ENCODE measurements around the gene ST6GALNAC3.

Gene ST6GALNAC3

GRCh38 chr1:76492752-76493430 lies 418.3 kb downstream of the ST6GALNAC3 start:
- no peak for FAIRE-seq
- DNase-seq (ENCODE audit: low spot score), result no peak

GRCh38 chr1:76494807-76495206 lies 420.3 kb downstream of the ST6GALNAC3 start:
- FAIRE-seq (no peak), DNase-seq (ENCODE audit: low spot score) (no peak)

DNA sequence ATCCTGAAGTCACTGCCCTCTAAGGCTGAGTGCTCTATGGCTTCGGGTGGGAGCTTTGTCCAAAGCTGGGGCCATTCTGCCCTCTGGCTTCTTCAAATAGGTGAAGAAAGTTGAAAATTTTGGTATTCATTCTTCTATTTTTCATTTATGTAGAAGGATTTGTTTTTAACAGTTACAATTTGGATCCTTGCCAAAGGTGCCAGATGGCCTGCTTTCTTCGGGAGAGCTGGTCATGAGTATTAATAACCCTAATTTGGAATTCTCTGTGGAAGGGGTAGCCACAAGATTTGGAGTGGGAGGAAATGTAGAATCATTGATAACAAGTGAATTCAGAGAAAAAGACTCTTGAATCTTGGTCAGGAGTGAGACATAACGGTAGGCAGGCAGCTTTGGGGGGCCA lies 422.3 kb downstream of the ST6GALNAC3 start:
- no peak for FAIRE-seq
- DNase-seq (ENCODE audit: low spot score), result no peak

- FAIRE-seq, result no peak
- no peak for DNase-seq (ENCODE audit: low spot score)
Measured at GRCh38 chr1:76500116-76500515, 425.6 kb downstream of the ST6GALNAC3 start.

GRCh38 chr1:76501136-76501535 lies 426.6 kb downstream of the ST6GALNAC3 start:
- DNase-seq (ENCODE audit: low spot score) (no peak), FAIRE-seq (no peak)

GRCh38 chr1:76501586-76502219 lies 427.2 kb downstream of the ST6GALNAC3 start:
- no peak for FAIRE-seq

DNA sequence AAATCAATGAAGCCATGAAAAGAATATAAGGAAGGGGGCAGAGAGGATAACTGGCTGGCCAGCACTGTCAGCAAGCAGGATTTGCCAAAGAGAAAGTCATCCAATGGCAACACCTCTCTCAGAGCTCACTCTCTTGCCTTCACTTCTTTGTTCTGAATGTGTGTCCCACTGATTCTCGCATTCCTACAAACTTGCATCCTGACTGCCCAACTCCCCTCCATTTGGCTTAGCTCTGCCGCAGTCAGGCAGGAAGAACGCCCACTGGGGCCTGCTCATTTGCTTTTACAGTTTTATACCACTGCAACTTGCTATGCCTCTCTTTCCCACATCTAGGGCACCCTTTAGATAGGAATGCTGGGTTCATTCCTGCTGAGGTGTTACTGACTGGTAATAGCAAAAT lies 428.6 kb downstream of the ST6GALNAC3 start:
- no peak for DNase-seq (ENCODE audit: low spot score)
- FAIRE-seq, result no peak

More at GRCh38 chr1:76501586-76502219, 427.2 kb downstream of the ST6GALNAC3 start:
- no peak for DNase-seq (ENCODE audit: low spot score)

GRCh38 chr1:76503736-76504135 lies 429.2 kb downstream of the ST6GALNAC3 start:
- DNase-seq (ENCODE audit: low spot score) (no peak), FAIRE-seq (no peak)

DNA sequence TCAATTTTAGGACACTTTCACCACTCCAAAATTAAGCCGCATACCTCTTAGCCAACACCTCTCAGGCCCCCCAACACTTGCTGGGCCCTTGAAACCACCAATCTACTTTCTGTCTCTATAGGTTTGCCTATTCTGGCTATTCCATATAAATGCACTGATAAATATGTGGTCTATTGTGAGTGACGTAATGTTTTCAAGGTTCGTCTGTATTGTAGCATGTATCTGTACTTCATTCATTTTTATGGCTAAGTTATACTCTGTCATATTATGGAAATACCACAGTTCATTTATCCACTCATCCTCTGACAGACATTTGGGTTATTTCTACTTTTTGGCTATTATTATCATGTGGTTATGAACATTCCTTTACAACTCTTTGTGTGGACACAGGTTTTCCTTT lies 432.8 kb downstream of the ST6GALNAC3 start:
- DNase-seq (ENCODE audit: low spot score) (no peak), FAIRE-seq (no peak)

DNA sequence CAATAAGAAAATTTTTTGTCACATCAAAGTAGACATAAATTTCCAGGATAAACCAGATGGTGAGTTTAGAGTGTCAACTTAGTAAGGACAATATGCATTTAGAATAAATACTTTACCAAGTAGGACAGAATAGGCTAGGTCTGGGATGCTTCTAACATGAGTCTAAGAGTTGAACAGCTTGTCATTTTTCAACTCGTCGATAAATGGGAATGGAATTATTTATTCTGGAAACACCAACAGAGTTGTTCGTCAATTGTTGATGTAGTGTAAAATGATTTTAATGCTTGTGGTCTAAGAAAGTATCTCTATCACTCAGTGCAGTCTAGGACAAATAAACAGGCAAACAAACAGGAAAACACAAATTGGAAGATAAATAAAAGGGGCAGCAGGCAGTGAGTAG lies 434.3 kb downstream of the ST6GALNAC3 start:
- no peak for FAIRE-seq
- DNase-seq (ENCODE audit: low spot score), result no peak

GRCh38 chr1:76510672-76511557 lies 436.4 kb downstream of the ST6GALNAC3 start:
- FAIRE-seq (no peak), DNase-seq (ENCODE audit: low spot score) (no peak)

GRCh38 chr1:76511558-76512179 lies 437.1 kb downstream of the ST6GALNAC3 start:
- no peak for DNase-seq (ENCODE audit: low spot score)
- FAIRE-seq, result no peak

DNA sequence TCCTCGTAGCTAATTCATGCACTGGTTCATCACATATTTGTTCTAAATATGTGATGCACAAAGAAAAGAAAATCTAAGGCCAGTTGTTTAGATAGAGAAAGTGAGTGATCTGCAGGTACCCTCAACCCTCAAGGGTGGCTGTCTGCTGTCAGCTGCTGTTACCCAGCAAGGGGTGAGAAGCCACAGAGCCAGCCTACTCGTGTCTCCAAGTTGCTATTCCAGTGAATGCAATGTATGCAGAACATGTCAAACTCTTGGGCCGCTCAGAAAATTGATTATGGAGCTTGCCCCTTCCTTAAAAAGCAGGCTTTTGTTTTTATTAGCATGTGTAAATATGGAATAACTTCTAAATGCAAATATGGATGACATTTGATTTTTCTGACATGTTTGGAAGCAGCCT lies 456.4 kb downstream of the ST6GALNAC3 start:
- DNase-seq (ENCODE audit: low spot score) (no peak), FAIRE-seq (no peak)

- DNase-seq (ENCODE audit: low spot score), result no peak
- FAIRE-seq, result no peak
Measured at GRCh38 chr1:76541618-76542017, 467.1 kb downstream of the ST6GALNAC3 start.

- FAIRE-seq (no peak), DNase-seq (ENCODE audit: low spot score) (no peak)
Measured at GRCh38 chr1:76542359-76542758, 467.8 kb downstream of the ST6GALNAC3 start.

GRCh38 chr1:76543495-76543894 lies 468.9 kb downstream of the ST6GALNAC3 start:
- FAIRE-seq, result no peak
- no peak for DNase-seq (ENCODE audit: low spot score)

DNA sequence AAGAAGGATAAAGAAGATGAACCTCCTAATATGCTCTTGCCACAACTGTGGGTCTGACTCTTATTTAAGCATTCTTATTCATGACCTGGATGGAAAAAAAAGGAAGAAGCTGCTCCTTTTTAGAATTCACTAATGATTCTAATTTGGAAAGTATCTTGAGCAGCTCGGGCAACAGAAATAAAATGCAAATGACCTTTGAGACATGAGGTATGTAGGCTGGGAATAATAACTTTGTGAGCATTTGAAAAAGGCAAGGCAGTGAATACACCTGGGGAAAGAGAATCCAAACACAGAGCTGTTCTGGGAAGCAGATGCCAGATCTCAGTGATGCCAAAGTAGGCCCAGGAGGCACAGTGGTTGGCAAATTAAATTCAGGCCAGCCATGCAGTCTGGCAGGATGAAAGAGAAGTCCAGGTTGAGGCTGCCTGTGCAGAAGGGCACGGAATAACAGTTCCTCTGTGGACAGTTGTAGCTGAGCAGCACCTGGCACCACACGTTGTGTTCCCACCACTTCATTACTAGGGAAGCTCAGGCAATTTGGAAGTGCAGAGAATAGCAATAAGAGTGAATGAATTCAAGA lies 471.9 kb downstream of the ST6GALNAC3 start:
- DNase-seq (ENCODE audit: low spot score), result no peak
- FAIRE-seq, result no peak

DNA sequence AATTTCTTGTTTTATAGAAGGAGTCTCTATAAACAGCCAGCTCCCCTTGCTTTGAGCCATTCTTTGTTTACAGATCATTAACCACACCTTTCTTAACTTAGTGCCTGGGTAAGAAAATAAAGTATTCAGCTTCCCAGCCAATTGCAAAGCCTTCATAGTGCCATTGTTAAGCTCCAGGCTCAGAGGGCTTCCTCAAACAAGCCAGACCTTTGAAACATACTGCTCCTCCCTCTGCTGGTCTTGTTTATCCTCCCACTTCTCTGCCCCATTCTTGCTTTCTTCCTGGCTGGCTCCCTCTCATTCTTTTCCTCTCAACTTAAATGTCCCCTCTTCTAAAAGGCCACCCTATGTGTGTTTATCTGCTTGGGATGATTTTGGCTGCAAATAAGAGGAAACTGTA lies 473.4 kb downstream of the ST6GALNAC3 start:
- FAIRE-seq (no peak), DNase-seq (ENCODE audit: low spot score) (no peak)

GRCh38 chr1:76548513-76549100 lies 474.1 kb downstream of the ST6GALNAC3 start:
- DNase-seq (ENCODE audit: low spot score) (no peak), FAIRE-seq (no peak)

- FAIRE-seq (no peak), DNase-seq (ENCODE audit: low spot score) (no peak)
Measured at GRCh38 chr1:76554283-76554682, 479.7 kb downstream of the ST6GALNAC3 start.

DNA sequence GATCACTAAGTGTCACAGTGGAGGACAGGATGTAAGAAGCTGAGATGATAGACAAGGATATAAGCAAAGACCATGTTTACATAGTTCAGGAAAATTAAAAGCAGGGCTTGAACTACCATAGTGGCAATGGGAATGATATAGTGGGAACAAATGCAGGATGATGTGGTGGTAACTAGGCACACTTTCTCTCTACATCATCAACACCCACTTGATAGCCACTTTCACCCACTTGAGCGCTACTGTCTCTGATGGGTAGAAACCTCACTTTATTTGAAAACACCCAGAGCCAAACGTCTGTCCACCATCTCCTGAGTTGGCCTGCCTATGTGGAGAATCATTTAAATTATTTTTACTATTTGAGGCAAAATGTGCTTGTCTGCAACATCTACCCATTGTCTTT lies 487.7 kb downstream of the ST6GALNAC3 start:
- DNase-seq (ENCODE audit: low spot score), result no peak
- no peak for FAIRE-seq

All from urothelium cell line (cell line).